Umbilical cord (tissue), 2 donors: ENCODE measurements around the gene VPS26C. TPM values are rescaled to one million over a fixed set of nuclear protein-coding genes. Genes with fewer than 3 reads are reported as not detected.
"Not testable (repeated sequence)": the region's sequence is repeated elsewhere in the genome, so short reads cannot be mapped to it uniquely, and the experiment has no call there.

ENCODE experiments used
- DNase-seq: peaks from one replicate; pipeline ENCODE4 v3.0.0-alpha.2; 2015; ENCODE audit warnings: low spot score
- total RNA-seq: library from RNA; depleted of rRNA; stranded (reverse); fragments of >200 nt; gene quantifications from one replicate; pipeline ENCODE4 v1.2.3, GENCODE V29; 2014; ENCODE audit warnings: low replicate concordance; ENCODE audit not compliant: insufficient read depth

The VPS26C gene
- total RNA-seq, 1 donor from 2014 or later, result 83.5 TPM

GRCh38 chr21:37231249-37231645, 35.9 kb downstream of the VPS26C start:
- no peak for DNase-seq

GRCh38 chr21:37230632-37231248, 36.4 kb downstream of the VPS26C start:
- DNase-seq, result no peak

GRCh38 chr21:37228003-37228400, 39.1 kb downstream of the VPS26C start:
- no peak for DNase-seq

GRCh38 chr21:37227071-37228002, 39.8 kb downstream of the VPS26C start:
- DNase-seq, result no peak

GRCh38 chr21:37226041-37226920, 40.9 kb downstream of the VPS26C start:
- no peak for DNase-seq

GRCh38 chr21:37224861-37225839, 42.0 kb downstream of the VPS26C start:
- DNase-seq, result no peak

- no peak for DNase-seq
Measured at GRCh38 chr21:37223804-37224345, 43.3 kb downstream of the VPS26C start.

- not testable (repeated sequence) for DNase-seq
Measured at GRCh38 chr21:37222248-37222647, 44.9 kb downstream of the VPS26C start.

- DNase-seq, result peak; percentile 95
Measured at GRCh38 chr21:37220981-37221664, 46.0 kb downstream of the VPS26C start.

- no peak for DNase-seq
Measured at GRCh38 chr21:37220433-37220980, 46.6 kb downstream of the VPS26C start.

GRCh38 chr21:37219761-37220432, 47.2 kb downstream of the VPS26C start:
- no peak for DNase-seq

- DNase-seq, result no peak
Measured at GRCh38 chr21:37214952-37215351, 52.2 kb downstream of the VPS26C start.

- no peak for DNase-seq
Measured at GRCh38 chr21:37210799-37211198, 56.3 kb downstream of the VPS26C start.

GRCh38 chr21:37210130-37210529, 57.0 kb downstream of the VPS26C start:
- DNase-seq, result no peak

- DNase-seq, result no peak
Measured at GRCh38 chr21:37208741-37209225, 58.4 kb downstream of the VPS26C start.

- peak; percentile 5 for DNase-seq
Measured at GRCh38 chr21:37208056-37208721, 58.9 kb downstream of the VPS26C start.

- DNase-seq, result peak; percentile 5
Measured at GRCh38 chr21:37207441-37208009, 59.6 kb downstream of the VPS26C start.

- DNase-seq, result no peak
Measured at GRCh38 chr21:37206496-37206895, 60.6 kb downstream of the VPS26C start.
